GM04503 (cell line): ENCODE data around the gene BRPF1.

Source experiments
- DNase-seq: peaks from one replicate; pipeline ENCODE4 v3.0.0-alpha.2; 2012; ENCODE audit warnings: low read depth

BRPF1 gene

DNA sequence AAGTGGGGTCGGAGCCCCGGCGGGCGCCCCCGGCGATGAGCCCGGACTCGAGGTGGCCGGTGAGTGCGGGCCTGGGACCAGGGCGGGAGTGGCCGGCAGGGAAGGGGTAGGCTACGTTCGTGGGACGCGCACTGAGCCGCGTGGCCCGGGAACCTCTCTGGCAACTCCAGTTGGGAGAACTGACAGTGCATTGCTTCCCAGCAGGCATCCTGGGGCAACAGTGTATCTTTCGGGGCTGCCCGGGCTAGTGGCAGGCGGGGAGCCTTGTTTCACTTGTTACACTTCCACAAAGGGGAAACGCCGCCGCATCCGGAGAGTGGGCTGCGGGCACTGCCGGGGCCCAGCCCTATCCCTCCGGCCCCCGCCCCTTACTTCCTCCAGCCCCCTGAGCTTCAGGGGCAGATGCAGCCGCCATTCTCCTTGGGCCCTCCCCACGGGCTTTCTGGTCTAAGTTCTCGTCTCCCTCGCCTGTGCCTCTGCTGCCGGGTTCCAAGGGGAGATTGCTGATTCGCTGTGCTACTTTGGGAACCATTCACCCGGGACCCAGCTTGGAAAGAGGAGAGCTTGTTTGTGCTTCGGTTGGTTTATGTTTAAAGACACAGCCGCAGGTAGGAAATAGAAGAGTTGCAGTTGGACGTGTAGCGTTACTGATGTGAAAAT lies 675 bp downstream of the BRPF1 start:
- DNase-seq, result no peak

DNA sequence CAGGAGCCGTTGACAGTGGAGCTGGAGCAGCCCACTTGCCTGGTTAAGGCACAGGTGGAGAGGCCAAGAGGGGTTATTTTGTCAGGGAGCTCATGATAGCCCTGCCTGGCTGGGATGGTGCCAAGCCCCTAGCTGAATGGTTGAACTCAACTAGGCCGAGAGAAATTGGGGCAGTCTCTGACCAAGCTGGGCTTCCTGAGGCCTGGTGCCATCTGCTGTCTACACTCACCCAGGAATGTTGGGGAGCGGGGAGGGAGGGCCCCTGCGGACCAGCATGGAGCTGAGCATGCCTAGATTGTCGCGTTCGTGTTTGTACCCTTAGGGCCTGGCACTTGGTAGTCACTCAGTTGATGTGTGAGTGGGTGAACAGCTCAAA lies 1.2 kb downstream of the BRPF1 start:
- no peak for DNase-seq

DNA sequence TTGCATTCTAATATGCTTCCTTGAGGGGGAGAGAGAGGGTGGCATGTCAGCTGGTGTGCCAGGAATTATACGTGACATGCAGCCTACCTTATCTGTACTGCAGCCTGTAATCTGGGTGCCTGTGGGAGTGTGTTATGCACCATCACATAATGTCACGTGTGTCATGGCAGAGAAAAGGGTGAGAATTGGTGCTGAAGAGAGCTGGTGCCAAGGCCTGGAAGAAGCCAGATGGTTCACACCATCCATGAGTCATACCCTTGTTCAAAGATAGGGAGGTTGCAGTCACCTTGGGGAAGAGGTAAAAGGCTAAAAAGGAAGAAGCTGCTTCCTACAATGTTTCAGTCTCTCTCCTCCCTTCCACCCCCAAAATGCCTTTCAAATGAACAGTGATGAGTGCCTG lies 5.3 kb downstream of the BRPF1 start:
- DNase-seq, result no peak

DNA sequence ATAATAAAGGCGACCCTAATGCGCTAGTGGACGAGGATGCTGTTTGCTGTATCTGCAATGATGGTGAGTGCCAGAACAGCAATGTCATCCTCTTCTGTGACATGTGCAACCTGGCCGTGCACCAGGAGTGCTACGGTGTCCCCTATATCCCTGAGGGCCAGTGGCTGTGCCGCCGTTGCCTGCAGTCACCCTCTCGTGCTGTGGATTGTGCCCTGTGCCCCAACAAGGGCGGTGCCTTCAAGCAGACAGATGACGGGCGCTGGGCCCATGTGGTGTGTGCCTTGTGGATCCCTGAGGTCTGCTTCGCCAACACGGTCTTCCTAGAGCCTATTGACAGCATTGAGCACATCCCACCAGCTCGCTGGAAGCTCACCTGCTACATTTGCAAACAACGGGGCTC lies 7.6 kb downstream of the BRPF1 start:
- DNase-seq, result no peak

DNA sequence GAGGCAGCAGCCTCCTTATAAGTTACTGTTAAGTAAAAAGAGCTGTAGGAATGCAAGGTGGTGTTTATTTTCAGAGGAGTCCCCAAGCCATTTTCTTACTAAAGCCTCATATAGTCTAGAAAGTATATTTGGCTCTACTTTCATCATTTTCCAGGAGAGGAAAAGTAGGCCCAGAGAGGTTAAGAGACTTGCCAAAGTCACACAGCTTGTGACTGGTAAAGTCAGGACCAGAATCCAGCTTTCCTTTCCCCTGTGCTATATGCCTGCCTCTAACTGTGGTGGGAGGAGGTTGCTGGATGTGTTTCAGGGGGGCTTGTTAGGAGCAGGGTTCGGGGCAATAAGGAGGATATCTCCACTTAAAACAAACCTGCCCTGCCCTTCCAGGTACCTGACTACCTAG lies 11.0 kb downstream of the BRPF1 start:
- DNase-seq, result no peak

DNA sequence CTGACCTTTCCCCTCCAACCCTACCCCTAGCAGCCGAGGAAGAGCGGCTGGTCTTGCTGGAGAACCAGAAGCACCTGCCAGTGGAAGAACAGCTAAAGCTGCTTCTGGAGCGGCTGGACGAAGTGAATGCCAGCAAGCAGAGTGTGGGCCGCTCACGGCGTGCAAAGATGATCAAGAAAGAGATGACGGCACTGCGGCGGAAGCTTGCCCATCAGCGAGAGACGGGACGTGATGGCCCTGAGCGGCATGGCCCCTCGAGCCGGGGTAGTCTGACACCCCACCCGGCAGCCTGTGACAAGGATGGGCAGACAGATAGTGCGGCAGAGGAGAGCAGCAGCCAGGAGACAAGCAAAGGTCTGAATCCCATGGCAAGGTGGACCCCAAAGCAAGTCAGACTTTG lies 12.0 kb downstream of the BRPF1 start:
- no peak for DNase-seq

DNA sequence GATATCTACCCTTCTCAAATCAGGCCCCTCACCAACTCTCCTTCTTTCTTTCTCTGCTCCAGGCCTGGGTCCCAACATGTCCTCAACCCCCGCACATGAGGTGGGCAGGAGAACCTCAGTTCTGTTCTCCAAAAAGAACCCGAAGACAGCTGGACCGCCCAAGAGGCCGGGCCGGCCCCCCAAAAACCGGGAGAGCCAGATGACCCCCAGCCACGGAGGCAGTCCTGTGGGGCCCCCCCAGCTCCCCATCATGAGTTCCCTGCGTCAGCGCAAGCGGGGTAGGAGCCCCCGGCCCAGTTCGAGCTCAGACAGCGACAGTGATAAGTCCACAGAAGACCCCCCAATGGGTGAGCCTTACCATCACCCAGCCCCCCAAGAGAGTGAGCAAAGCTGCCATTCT lies 12.6 kb downstream of the BRPF1 start:
- DNase-seq, result no peak

DNA sequence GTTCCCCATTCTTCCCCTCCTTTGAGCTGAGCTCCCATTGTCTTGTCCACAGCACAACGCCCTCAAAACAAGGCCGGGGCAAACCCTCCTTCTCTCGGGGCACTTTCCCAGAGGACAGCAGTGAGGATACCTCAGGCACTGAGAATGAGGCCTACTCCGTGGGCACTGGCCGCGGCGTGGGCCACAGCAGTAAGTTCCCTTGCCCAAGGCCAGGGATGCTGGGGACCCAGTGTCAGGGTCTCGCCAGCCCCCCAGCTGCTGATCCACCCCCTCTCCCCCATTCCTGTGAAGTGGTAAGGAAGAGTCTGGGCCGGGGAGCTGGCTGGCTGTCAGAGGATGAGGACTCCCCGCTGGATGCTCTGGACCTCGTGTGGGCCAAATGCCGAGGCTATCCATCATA lies 14.0 kb downstream of the BRPF1 start:
- DNase-seq, result no peak

DNA sequence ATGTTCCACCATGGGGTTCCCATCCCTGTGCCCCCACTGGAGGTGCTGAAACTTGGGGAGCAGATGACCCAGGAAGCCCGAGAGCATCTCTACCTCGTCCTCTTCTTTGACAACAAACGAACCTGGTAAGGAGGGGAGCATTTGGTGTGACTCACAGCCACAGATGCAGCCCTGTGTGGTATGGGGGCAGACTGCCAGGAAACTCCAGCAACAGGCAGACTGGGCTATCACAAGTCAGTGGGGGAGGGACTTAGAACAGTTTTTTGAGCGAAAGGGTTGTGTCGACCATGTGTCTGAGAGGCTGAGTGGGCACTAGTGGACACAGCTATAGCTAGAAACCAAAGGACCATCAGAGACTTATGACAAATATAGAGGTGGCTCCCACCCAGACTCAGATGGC lies 14.8 kb downstream of the BRPF1 start:
- DNase-seq, result no peak

DNA sequence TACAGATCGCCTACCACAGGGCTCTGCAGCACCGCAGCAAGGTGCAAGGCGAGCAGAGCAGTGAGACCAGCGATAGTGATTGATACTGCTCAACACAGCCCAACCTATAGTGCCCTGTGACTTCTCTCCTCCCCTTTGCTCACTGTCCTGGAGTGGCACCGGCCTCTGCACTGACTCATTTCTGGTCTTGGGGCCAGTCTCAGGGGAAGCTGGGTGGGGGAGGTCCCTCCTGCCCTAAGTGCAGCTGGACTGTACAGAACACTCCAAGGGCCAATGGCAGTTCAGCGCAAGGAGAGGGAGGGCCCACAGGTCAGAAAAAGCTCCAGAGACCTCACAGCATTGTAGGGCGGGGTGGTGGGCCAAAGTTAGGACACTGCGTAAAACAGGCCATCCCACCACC lies 15.7 kb downstream of the BRPF1 start:
- no peak for DNase-seq

DNA sequence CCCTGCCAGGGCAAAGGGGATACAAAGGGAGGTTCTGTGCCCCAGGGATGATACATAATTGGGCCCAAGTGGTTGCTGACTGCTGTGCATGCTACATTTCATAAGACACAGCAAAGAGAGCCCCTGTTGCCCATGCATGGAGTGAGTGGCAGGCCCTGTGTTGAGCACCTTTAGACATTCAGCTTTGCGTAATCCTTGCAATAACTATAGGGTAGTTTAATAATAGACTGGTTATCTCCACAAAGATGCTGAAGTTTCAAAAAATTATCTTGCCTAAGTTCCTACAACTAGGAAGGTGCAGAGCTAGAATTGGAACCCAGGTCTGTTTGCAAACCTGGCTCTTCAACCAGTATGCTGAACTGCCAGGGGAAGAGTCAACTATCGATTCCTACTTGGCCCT lies 16.5 kb downstream of the BRPF1 start:
- DNase-seq, result no peak

DNA sequence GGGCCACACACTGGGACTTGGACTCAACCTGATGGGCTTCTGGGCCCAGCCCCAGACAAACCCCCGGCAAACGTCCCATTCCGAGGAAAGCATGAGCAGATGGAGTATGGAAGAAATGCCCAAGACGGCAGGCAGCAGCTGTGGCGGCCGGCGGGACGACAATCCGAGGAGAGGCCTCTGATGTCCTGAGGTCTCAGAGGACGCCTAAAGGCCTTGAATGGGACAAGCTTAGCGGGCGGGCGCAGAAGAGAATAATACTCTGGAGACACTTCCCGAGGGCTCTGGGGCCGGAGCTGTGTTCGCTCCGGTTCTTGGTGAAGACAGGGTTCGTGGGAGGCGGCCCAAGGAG lies 17.7 kb downstream of the BRPF1 start:
- DNase-seq, result no peak

DNA sequence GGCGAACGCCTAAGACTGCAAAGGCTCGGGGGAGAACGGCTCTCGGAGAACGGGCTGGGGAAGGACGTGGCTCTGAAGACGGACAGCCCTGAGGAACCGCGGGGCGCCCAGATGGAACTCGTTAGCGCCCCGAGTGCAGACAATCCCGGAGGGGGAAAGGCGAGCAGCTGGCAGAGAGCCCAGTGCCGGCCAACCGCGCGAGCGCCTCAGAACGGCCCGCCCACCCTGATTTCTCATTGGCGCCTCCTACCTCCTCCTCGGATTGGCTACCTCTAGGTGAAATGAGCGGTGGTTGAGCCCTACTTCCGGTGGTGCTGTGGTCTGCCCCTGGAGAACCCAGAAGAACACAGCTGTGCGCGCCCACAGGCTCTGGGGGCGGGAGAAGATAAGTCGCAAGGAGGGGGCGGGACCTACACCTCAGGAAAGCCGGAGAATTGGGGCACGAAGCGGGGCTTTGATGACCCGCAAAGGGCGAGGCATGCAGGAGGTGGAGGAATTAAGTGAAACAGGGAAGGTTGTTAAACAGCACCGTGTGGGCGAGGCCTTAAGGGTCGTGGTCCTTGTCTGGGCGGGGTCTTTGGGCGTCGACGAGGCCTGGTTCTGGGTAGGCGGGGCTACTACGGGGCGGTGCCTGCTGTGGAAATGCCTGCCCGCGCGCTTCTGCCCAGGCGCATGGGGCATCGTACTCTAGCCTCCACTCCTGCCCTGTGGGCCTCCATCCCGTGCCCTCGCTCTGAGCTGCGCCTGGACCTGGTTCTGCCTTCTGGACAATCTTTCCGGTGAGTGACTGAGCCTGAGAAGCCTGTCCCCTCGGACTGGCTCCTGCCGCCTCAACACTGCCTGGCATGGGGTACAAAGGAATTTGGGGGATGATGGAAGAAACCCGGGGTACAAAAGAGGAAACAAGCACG lies 18.4 kb downstream of the BRPF1 start, which contains the start of gene OGG1:
OGG1 (plus strand) TSS at position 308 of the 911 bp plus-strand sequence; CDS start at position 643, 335 bp downstream.
- DNase-seq, result peak; percentile 96

DNA sequence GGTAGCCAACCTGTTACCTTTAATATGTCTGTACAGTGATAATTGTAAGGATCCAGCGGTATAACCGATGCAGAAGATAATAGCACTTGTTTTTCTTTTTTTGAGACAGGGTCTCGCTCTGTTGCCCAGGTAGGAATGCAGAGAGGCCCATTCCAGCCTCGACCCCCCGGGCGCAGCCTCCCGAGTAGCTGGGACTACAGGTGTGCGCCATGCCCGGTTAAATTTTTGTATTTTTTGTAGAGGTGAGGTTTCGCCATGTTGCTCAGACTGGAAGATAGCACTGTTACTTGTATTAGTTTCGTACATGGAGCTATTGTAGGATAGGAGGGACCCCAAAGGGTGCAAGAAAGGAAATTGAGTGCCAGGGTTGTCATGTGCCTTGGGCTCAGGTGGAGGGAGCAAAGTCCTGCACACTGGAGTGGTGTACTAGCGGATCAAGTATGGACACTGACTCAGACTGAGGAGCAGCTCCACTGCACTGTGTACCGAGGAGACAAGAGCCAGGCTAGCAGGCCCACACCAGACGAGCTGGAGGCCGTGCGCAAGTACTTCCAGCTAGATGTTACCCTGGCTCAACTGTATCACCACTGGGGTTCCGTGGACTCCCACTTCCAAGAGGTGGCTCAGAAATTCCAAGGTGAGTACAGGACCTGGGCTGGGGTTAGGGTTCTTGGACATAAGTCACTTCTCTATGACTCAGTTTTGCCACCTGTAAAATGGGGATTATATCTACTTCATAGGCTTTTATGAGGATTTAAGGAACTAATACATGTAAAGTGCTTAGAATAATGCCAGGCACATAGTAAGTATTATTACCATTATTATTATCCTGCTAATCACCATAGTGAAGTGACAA lies 19.2 kb downstream of the BRPF1 start:
- DNase-seq, result no peak

DNA sequence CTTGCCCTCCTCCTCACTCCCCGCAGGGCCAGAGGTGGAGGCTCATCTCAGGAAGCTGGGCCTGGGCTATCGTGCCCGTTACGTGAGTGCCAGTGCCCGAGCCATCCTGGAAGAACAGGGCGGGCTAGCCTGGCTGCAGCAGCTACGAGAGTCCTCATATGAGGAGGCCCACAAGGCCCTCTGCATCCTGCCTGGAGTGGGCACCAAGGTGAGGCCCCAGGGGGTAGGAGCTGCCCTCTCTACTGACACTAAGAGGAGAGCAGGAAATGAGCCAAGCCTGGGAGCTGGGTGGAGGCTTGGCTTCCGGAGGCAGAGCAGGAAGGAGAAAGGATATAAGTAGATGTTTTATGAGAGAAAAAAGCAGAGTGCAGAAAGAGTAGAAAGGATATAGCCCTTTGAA lies 23.1 kb downstream of the BRPF1 start:
- no peak for DNase-seq

DNA sequence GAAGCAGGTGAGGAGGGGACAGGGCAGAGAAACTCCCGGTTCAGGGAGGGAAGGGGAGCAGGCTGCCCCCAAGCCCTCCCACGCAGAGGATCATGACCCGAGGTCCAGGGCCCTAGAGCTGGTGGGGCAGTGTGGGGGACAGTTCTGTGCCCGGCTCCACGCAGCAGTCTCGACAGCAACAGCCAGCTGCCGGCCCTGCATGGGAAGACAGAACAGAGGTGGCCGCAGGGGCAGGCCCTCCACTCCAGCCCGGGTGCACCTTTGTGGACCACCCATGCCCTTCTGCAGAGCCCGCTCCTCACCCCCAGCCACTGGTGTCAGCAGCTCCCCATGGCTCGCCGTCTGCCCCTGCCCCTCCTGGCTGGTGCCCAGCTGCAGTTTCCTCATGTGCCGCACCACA lies 25.9 kb downstream of the BRPF1 start:
- DNase-seq, result no peak

DNA sequence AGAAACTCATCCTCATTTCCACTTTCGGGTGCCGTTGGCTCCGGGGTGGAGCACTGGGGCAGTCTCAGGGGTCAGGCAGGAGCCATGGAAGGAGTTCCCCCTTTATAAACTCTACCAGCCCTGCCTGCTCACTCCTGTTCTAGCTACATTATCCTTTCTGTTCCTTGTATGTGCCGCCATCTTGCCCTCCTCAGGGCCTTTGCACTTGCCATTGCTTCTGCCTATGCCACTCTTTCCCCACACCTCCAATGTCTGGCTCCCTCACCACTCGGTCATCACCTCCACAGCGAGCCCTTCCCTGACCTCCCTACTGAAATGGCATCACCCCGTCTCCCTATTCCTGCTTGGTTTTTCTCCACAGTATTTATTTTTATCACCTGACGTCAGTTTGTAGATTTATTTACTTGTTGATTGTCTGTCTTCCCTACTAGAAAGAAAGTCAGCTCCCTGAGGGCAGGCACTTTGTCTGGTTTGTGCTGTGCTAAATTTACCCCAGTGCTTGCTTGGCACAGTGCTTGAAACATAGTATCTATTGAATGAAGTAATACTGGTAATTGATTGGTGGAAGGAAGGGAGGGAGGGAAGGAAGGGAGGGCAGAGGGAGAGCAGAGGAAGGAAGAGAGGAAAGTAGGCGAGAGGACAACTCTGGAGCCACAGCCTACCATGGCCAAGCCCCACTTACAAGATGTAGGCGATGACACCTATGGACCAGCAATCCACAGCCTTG lies 29.4 kb downstream of the BRPF1 start:
- no peak for DNase-seq

DNA sequence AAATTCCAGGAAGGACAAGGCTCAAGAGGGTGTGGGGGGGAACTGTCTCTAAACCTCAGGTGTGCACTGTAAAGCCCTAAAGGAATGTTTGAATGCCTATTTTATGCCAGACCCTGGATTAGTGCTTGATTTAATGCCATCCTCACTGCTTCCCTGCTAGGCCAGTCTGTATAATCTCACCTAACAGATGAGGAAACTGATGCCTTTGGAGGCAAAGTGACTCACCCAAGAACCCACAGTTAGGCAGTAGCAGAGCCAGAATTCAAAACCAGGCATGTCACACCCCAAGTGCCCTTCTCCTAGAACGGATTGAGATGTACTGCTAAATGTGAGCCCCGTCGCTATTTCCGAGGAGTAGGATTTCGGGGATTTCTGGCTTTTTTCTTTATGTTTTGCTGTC lies 30.4 kb downstream of the BRPF1 start:
- DNase-seq, result no peak

DNA sequence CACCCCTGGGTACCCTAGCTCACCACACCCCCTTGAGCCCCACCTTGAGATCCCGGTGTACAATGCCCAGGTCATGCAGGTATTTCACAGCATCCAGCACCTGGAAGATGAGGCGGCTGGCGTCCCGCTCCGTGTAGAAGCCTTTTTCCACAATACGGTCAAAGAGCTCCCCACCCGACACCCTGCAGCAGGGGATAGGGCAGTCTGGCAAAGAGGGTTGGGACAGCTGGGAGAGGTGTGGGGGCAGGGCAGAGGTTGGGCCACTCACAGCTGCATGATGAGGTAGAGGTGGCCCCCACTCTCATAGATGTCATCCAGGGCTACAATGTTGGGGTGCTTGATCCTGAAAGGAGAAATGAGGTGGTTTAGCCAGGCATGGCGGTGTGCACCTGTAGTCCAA lies 31.3 kb downstream of the BRPF1 start:
- DNase-seq, result no peak

DNA sequence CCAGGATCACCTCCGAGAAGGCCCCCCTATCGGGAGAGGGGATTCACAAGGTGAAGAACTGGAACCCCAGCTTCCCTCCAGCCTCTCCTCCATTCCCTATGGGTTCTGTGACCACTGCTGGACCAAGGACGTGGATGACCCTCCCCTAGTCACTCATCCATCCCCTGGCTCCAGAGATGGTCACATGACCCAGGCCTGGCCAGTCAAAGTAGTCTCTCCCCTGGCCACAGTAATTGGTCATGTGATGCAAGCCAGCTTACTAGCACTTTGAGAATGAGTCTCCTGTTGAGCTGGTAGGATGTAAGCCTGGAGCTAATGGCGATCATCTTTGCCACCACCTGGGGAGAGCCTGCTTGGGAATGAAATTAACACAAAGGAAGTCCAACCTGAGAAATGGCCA lies 34.3 kb downstream of the BRPF1 start:
- DNase-seq, result no peak

DNA sequence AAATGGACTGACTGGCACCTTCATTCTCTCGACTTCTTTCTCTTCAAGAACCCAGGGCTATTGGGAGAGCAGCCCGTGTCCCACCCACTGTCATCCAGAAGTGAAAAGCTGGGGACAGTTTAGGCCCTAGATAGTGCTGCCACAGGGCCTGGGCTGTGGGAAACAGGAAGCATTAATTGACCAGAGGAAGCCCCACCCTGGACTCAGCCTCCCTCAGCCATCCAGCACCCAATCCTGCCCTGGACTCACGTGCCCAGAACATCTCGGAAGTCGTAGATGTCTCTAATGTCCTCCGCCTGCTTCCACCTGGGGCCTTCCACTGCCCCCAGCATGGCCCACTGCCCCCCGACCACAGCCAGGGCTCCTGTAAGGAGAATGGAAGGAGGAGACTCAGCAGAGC lies 35.9 kb downstream of the BRPF1 start:
- DNase-seq, result no peak

DNA sequence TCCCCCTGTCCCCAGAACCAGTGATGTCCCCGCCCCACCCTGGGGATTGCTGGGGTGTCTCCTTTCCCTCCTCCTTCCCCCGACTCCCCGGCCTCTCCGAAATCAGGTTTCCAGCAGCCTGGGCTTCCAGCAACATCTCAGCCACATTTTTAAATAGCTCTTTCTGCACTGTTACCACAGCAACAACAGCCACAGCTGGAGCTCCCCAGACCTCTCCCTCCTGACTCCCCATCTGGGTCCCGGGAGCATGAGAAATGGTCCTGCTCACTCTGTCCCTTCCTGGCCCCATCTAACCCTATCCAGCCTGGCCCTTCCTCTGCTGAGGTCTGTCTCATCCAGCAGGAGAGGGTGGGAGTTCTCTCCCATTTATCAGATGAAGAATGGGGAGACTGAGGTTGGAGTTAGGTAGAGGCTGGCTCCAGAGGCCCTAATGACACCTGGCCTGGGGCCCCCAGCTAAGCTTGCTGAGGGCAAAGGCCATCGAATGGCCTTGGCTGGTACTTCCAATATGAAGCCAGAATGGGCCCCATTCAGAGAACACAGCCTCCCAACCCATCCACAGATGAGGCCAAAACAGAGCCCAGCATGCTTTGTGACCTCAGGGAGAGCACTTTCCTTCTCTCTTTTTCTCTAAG lies 36.7 kb downstream of the BRPF1 start:
- DNase-seq, result no peak
